Suppressor macrophage (primary cell): ENCODE measurements around the gene INTS6L.
"Not testable (repeated sequence)": the region's sequence is repeated elsewhere in the genome, so short reads cannot be mapped to it uniquely, and the experiment has no call there.

ENCODE experiments used
- DNase-seq, 4 experiments: peaks; one replicate each; pipeline ENCODE4 v3.0.0-alpha.2; 2020 to 2022

Gene INTS6L

DNA sequence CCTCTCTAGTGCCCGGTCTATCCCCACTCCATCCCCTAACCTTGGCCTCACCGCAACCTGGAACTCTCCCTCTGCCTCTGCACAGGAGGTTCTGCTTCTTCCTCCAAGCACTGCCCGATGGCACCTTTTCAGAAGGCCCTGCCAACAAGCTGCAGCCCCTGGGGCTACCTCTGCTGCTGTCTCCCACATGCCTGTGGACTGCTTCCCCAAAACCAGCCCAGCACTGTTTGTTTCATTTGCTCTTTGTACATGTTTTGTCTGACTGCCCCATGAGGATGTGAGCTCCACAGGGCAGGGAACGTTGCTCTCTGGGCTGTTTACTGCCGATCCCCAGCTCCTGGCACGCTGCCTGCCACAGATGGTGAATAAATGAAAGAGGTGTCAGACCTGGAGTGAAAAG, 85.4 kb downstream of the INTS6L start:
- no peak for DNase-seq

- not testable (repeated sequence) for DNase-seq
These were observed 104.1 kb downstream of the INTS6L start for GRCh38 chrX:135624408-135625204.

DNA sequence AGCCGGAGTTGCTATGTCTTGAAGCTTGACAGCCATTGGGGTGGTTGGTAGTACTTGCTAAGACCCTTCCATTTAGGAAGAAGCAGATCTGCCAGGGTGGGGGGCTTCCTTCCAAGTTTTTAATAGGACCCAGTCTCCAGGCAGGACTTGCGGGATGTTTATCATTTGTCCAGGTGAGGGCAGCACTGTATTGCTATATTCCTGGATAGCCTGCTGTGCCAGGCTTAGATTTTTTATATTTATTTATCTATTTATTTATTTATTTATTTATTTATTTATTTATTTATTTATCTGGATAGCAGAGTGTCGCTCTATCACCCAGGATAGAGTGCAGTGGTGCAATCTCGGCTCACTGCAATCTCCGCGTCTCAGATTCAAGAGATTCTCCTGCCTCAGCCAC, 105.5 kb downstream of the INTS6L start:
- peak in 2 of 4 experiments; percentile 6 to 9 for DNase-seq

DNA sequence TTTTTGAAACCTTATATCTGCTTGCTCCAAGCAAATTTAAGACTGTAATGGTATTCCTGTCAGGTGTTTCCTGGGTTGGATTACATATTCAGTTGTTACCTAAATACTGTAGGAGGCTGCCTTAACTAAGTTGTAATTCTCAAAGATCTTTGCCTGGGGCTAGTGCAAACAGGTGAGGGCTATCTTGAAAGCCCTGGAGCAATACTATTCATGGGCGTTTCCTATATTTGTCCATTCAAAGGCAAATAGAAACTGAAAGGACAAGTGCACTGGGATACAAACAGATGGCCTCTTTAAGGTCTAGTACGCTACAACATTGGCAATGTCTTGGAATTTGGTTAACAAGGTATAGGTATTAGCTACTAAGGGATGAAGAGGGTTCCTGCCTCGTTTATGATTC, 108.9 kb downstream of the INTS6L start:
- no peak for DNase-seq
